Pancreas (tissue), 10 donors: ENCODE data around the gene LGALS7. TPM values are rescaled to one million over a fixed set of nuclear protein-coding genes. Genes with fewer than 3 reads are reported as not detected.
A peak's percentile ranks its signal among the peaks of the same experiment; 100 is the strongest.
"Not testable (repeated sequence)": the region's sequence is repeated elsewhere in the genome, so short reads cannot be mapped to it uniquely, and the experiment has no call there.

Experiments
- ATAC-seq, 4 donors: fragments of 200-7000 bp; cut with Tn5 transposase; one replicate each; pipeline versions ENCODE4 v1.8.0 to v1.9.1; 2020; ENCODE audit warnings: mild to moderate bottlenecking in 4 of 4, moderate library complexity in 4 of 4
- DNase-seq, 6 donors: peaks; one replicate each; pipeline ENCODE4 v3.0.0-alpha.2; 2020
- FAIRE-seq: peaks from 2 replicates; lab custom pipeline; 2012; peaks lifted over from hg19 to GRCh38; lab: Jason Lieb, UNC
- H3K27ac ChIP-seq, 4 donors: fragments of 200-600 bp; sonication (generic); 1 replicate in 3 of 4; 2 replicates in 1 of 4; pipeline versions ENCODE4 v1.5.0 to v1.8.0; 2020
- H3K27me3 ChIP-seq, 4 donors: fragments of 200-600 bp; one replicate each; pipeline ENCODE4 v1.8.0; 2021
- H3K36me3 ChIP-seq, 3 donors: fragments of 200-600 bp; sonication (generic) in 1 of 3; one replicate each; pipeline versions ENCODE4 v1.5.0 to v1.8.0; 2020 to 2021
- H3K4me1 ChIP-seq, 3 donors: fragments of 200-600 bp; one replicate each; pipeline ENCODE4 v1.8.0; 2021
- H3K4me3 ChIP-seq, 4 donors: fragments of 200-600 bp; sonication (generic) in 2 of 4; one replicate each; pipeline versions ENCODE4 v1.5.0 to v1.8.0; 2020 to 2021
- H3K9me3 ChIP-seq, 4 donors: fragments of 200-600 bp; one replicate each; pipeline ENCODE4 v1.8.0; 2021
- WGBS, 2 donors: extraction: QIAGEN DNeasy Blood & Tissue Kit; methylation state at CpG; one replicate each; pipeline ENCODE4 v1.1.7; 2013; 5-methylcytosine and 5-hydroxymethylcytosine counted together
- intact Hi-C, 3 donors: fragments of 100-400 bp; cut with DNase I; formaldehyde crosslinking; loops; one replicate each; pipeline versions ENCODE4 v1.11.1 to v1.14.2; 2022
- polyA plus RNA-seq, 2 donors: library from polyadenylated mRNA; stranded (reverse); fragments of 200-250 nt; gene quantifications; one replicate each; pipeline ENCODE4 v1.2.3, GENCODE V29; 2013
- total RNA-seq, 6 donors: library from RNA; stranded (reverse); fragmentation: NEBNext Ultra II Directional in 4 of 6; extraction: Animal tissue kit (Norgen Biotek cat#: 25700) in 4 of 6; gene quantifications; one replicate each; pipeline versions ENCODE4 v1.2.1 to v1.2.4, GENCODE V29; 2021 to 2023
- TF ChIP-seq, protein P1 (sequence below), 4 donors: fragments of 200-600 bp; sonication (generic) in 3 of 4; IDR thresholded peaks; one replicate each; pipeline versions ENCODE4 v1.5.0 to v1.8.0; 2021; ENCODE audit warnings: antibody characterized with exemption in 4 of 4
- donor health status: healthy with polysubstance abuse.
- donor health status: DM: no; HTN: no; CAD: no; lungs with moderate emphysema.
- donor health status: DM: no; HTN: no; CAD: no.
- donor health status: control.
- donor health status: control.
- donor health status: Bipolar disorder and iron deficiency.
- donor health status: DM: yes; HTN: yes; CAD: no.
- donor health status: DM: no; HTN: no; CAD: no.
- donor health status: DM: no; HTN: no; CAD: no.
- donor health status: DM: yes; HTN: yes; CAD: no.

Gene LGALS7
- total and polyA plus RNA-seq, 8 donors = not detected

DNA sequence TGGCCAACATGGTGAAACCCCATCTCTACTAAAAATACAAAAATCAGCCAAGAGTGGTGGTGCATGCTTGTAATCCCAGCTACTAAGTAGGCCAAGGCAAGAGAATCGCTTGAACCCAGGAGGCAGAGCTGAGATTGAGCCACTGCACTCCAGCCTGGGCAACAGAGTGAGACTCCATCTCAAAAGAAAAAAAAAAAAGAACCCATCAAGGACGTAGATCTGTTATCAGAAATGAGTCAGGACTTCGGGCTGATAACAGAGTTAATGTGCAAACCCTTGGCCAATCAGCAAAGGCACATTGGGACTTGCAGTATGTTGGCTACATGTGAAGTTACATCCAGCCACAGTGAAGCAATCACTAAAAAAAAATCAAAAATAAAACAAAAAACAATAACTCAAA lies 10.9 kb upstream of the LGALS7 start:
- DNase-seq (peak in 1 of 6 donors; percentile 26), FAIRE-seq (no peak)
- WGBS, 2 donors = 27 to 40% methylated on average over 3 of the region's 3 CpGs

DNA sequence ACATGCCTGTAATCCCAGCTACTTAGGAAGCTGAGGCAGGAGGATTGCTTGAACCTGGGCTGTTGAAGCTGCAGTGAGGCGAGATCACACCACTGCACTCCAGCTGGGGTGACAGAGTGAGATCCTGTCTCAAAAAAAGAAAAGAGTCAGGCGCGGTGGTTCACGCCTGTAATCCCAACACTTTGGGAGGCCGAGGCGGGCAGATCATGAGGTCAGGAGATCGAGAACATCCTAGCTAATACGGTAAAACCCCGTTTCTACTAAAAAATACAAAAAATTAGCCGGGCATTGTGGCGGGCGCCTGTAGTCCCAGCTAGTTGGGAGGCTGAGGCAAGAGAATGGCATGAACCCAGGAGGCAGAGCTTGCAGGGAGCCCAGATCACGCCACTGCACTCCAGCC lies 8.9 kb upstream of the LGALS7 start:
- H3K9me3 ChIP-seq, H3K27ac ChIP-seq, intact Hi-C loops, DNase-seq, H3K4me1 ChIP-seq, FAIRE-seq, H3K4me3 ChIP-seq, H3K36me3 ChIP-seq, ATAC-seq, H3K27me3 ChIP-seq: not testable (repeated sequence)
- 83 to 89% methylated on average over 13 of the region's 13 CpGs for WGBS, 2 donors

More for the DNA sequence above, 10.9 kb upstream of the LGALS7 start:
- peaks cover 0 to 4% (median 0%) of the 10 kb centered on the region in 3 donors for H3K4me1 ChIP-seq
- H3K36me3 ChIP-seq = no peaks in the 10 kb centered on the region
- no peaks in the 10 kb centered on the region for H3K27me3 ChIP-seq
- TF ChIP-seq, protein P1, sequence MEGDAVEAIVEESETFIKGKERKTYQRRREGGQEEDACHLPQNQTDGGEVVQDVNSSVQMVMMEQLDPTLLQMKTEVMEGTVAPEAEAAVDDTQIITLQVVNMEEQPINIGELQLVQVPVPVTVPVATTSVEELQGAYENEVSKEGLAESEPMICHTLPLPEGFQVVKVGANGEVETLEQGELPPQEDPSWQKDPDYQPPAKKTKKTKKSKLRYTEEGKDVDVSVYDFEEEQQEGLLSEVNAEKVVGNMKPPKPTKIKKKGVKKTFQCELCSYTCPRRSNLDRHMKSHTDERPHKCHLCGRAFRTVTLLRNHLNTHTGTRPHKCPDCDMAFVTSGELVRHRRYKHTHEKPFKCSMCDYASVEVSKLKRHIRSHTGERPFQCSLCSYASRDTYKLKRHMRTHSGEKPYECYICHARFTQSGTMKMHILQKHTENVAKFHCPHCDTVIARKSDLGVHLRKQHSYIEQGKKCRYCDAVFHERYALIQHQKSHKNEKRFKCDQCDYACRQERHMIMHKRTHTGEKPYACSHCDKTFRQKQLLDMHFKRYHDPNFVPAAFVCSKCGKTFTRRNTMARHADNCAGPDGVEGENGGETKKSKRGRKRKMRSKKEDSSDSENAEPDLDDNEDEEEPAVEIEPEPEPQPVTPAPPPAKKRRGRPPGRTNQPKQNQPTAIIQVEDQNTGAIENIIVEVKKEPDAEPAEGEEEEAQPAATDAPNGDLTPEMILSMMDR (IDR thresholded peaks at IDR 0.05) = no peak
- ATAC-seq = peak; percentile 69 to 88 (median 74)
- no peak overlapping the region for H3K4me3 ChIP-seq
- H3K27ac ChIP-seq = no peak overlapping the region
- H3K9me3 ChIP-seq = no peaks in the 10 kb centered on the region
- intact Hi-C loops = no loop called here

DNA sequence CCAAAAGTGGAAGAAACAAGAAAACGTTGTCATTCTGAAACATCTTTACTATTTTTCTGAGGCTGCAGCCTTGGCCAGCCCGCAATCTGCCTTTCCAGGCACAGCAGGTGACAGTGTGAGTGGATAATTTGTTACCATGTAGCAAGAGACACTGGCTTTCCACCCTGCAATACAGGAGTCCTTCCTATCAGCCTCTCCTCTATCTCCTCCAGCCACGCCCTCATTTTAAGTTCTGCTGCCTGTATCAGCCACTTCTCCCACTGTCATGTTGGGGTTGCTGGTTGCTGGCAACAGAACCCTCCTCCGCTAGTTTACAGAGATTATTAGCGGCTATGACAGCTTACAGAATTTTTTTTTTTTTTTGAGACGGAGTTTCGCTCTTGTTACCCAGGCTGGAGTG lies 7.7 kb upstream of the LGALS7 start:
- Histone ChIP-seq H3K27me3 (no peaks in the 10 kb centered on the region), H3K4me1 (peaks cover 0 to 4% (median 0%) of the 10 kb centered on the region in 3 donors), H3K27ac (no peak overlapping the region), H3K4me3 (no peak overlapping the region), H3K36me3 (no peaks in the 10 kb centered on the region), H3K9me3 (no peaks in the 10 kb centered on the region)
- intact Hi-C loops = no loop called here
- no peak for FAIRE-seq
- ATAC-seq = no peak
- DNase-seq = no peak
- TF ChIP-seq, protein P1 (IDR thresholded peaks at IDR 0.05) = no peak
- 68 to 70% methylated on average over 7 of the region's 7 CpGs for WGBS, 2 donors

DNA sequence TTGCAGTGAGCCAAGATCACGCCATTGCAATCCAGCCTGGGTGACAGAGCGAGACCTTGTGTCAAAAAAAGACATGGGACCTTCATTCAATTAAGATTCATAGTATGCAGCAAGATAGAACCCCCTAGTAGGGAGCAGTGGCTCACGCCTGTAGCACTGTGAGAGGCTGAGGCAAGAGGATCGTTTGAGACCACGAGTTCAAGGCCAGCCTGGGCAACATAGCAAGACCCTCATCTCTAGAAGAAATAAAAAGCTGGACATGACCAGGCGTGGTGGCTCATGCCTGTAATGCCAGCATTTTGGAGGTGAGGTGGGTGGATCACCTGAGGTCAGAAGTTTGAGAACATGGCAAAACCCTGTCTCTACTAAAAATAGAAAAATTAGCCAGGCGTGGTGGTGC lies 7.1 kb upstream of the LGALS7 start:
- peaks cover 0 to 4% (median 0%) of the 10 kb centered on the region in 3 donors for H3K4me1 ChIP-seq
- H3K27ac ChIP-seq = no peak overlapping the region
- H3K27me3 ChIP-seq = no peaks in the 10 kb centered on the region
- FAIRE-seq (no peak), ATAC-seq (no peak), DNase-seq (no peak)
- intact Hi-C loops = no loop called here
- H3K9me3 ChIP-seq = no peaks in the 10 kb centered on the region
- TF ChIP-seq, protein P1 (IDR thresholded peaks at IDR 0.05) = no peak
- no peak overlapping the region for H3K4me3 ChIP-seq
- no peaks in the 10 kb centered on the region for H3K36me3 ChIP-seq
- 74 to 77% methylated on average over 7 of the region's 7 CpGs for WGBS, 2 donors

DNA sequence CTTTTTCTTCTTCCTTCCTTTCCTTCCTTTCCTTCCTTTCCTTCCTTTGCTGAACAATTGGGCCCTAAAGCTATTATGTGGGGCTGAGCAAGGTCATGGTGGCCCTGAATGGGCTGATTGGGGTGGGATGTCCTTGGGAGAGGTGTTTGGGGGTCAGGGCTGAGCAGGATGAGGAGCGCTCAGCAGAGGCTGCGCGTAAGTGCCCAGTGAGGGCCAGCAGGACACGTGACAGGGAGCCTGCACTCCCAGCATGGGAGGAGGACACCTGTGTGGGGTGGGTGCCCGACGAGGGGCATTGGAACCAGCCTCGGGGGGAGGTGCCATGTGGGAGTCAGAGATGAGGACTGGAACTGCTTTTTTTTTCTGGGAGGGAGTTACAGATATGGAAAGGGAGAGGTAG lies 5.4 kb upstream of the LGALS7 start:
- Histone ChIP-seq H3K4me1 (no peaks in the 10 kb centered on the region), H3K27me3 (no peaks in the 10 kb centered on the region), H3K27ac (no peak overlapping the region), H3K9me3 (no peaks in the 10 kb centered on the region), H3K4me3 (no peak overlapping the region), H3K36me3 (no peaks in the 10 kb centered on the region)
- TF ChIP-seq, protein P1 (IDR thresholded peaks at IDR 0.05) = no peak
- no peak for DNase-seq
- no peak for ATAC-seq
- WGBS, 2 donors = 51 to 54% methylated on average over 7 of the region's 7 CpGs
- FAIRE-seq = no peak
- intact Hi-C loops = no loop called here
